Osteoblast (primary cell): ENCODE measurements around the gene HOXB9. TPM values are rescaled to one million over a fixed set of nuclear protein-coding genes. Genes with fewer than 3 reads are reported as not detected.

Experiments
- DNase-seq: peaks from one replicate; pipeline ENCODE4 v3.0.0; 2011; ENCODE audit warnings: low spot score, mixed read lengths; ENCODE audit not compliant: insufficient read length; ENCODE audit errors: missing footprints
- H2AFZ ChIP-seq: 2 replicates; pipeline ENCODE4 v1.6.0; 2011; ENCODE audit warnings: mild to moderate bottlenecking, low read length
- H3K27ac ChIP-seq: 2 replicates; pipeline ENCODE4 v1.5.1; 2011; ENCODE audit warnings: mild to moderate bottlenecking, low read depth, low read length, moderate library complexity
- H3K27me3 ChIP-seq: 2 replicates; pipeline ENCODE4 v1.6.0; 2012; ENCODE audit warnings: mild to moderate bottlenecking, control low read depth, inconsistent platforms, low read length, moderate library complexity; ENCODE audit not compliant: insufficient read depth
- H3K36me3 ChIP-seq: 2 replicates; pipeline ENCODE4 v1.5.1; 2011; ENCODE audit warnings: mild to moderate bottlenecking, low read length, control low read depth, moderate library complexity; ENCODE audit not compliant: insufficient read depth
- H3K4me1 ChIP-seq: 2 replicates; pipeline ENCODE4 v1.5.1; 2011; ENCODE audit warnings: mild to moderate bottlenecking, low read length, control low read depth, moderate library complexity; ENCODE audit not compliant: insufficient read depth
- H3K4me2 ChIP-seq: 2 replicates; pipeline ENCODE4 v1.6.0; 2011; ENCODE audit warnings: mild to moderate bottlenecking, low read length; ENCODE audit not compliant: insufficient read depth
- H3K4me3 ChIP-seq: fragments of 200-600 bp; sonication (generic); 3 replicates; pipeline ENCODE4 v1.5.1; 2012; ENCODE audit warnings: mild to moderate bottlenecking, low read length, inconsistent platforms; ENCODE audit not compliant: insufficient read depth
- H3K79me2 ChIP-seq: 2 replicates; pipeline ENCODE4 v1.6.0; 2012; ENCODE audit warnings: mild to moderate bottlenecking, low read length, control low read depth, inconsistent platforms; ENCODE audit not compliant: insufficient read depth
- H3K9me3 ChIP-seq: 2 replicates; pipeline ENCODE4 v1.5.1; 2011; ENCODE audit warnings: low read depth, low read length, control low read depth
- H4K20me1 ChIP-seq: 2 replicates; pipeline ENCODE4 v1.6.0; 2012; ENCODE audit warnings: mild to moderate bottlenecking, low read length, control low read depth; ENCODE audit not compliant: insufficient read depth
- CTCF ChIP-seq: IDR thresholded peaks from 2 replicates; pipeline ENCODE4 v1.5.1; 2011; ENCODE audit warnings: mild to moderate bottlenecking, low read depth, low read length, moderate library complexity; ENCODE audit errors: extremely low read depth
- total RNA-seq: library from RNA; depleted of rRNA; stranded (reverse); fragments of >200 nt; gene quantifications from 2 replicates; pipeline ENCODE4 v1.2.3, GENCODE V29; 2012

HOXB9 gene
- total RNA-seq, 1 donor: not detected

- Histone ChIP-seq H3K27me3 (peaks cover 100% of the 10 kb centered on the region), H2AFZ (no peak overlapping the region), H3K4me3 (no peak overlapping the region), H3K27ac (no peak overlapping the region), H3K4me1 (no peaks in the 10 kb centered on the region), H4K20me1 (peaks cover 3% of the 10 kb centered on the region), H3K79me2 (no peaks in the 10 kb centered on the region), H3K36me3 (no peaks in the 10 kb centered on the region), H3K4me2 (no peak overlapping the region), H3K9me3 (no peaks in the 10 kb centered on the region)
- TF ChIP-seq CTCF: no peak
- DNase-seq: no peak
These were observed 25.0 kb downstream of the HOXB9 start for GRCh38 chr17:48601207-48601538.

GRCh38 chr17:48600244-48601098 lies 25.7 kb downstream of the HOXB9 start:
- Histone ChIP-seq H3K4me3 (no peak overlapping the region), H3K4me2 (no peak overlapping the region), H4K20me1 (peaks cover 3% of the 10 kb centered on the region), H3K27ac (no peak overlapping the region), H2AFZ (no peak overlapping the region), H3K4me1 (no peaks in the 10 kb centered on the region), H3K27me3 (peaks cover 100% of the 10 kb centered on the region), H3K79me2 (no peaks in the 10 kb centered on the region), H3K9me3 (no peaks in the 10 kb centered on the region), H3K36me3 (no peaks in the 10 kb centered on the region)
- no peak for DNase-seq
- no peak for TF ChIP-seq CTCF

GRCh38 chr17:48599354-48599753 lies 26.8 kb downstream of the HOXB9 start:
- no peak overlapping the region for H2AFZ ChIP-seq
- H3K4me3 ChIP-seq: no peak overlapping the region
- no peaks in the 10 kb centered on the region for H3K4me1 ChIP-seq
- H3K36me3 ChIP-seq: no peaks in the 10 kb centered on the region
- no peaks in the 10 kb centered on the region for H3K9me3 ChIP-seq
- H4K20me1 ChIP-seq: peaks cover 3% of the 10 kb centered on the region
- no peak for DNase-seq
- TF ChIP-seq CTCF: no peak
- no peak overlapping the region for H3K4me2 ChIP-seq
- peaks cover 100% of the 10 kb centered on the region for H3K27me3 ChIP-seq
- H3K79me2 ChIP-seq: no peaks in the 10 kb centered on the region
- no peak overlapping the region for H3K27ac ChIP-seq

- no peak for DNase-seq
- peaks cover 100% of the 10 kb centered on the region for H3K27me3 ChIP-seq
- H3K27ac ChIP-seq: no peak overlapping the region
- no peak overlapping the region for H3K4me3 ChIP-seq
- H4K20me1 ChIP-seq: peaks cover 3% of the 10 kb centered on the region
- H3K4me1 ChIP-seq: no peaks in the 10 kb centered on the region
- H2AFZ ChIP-seq: no peak overlapping the region
- no peak for TF ChIP-seq CTCF
- H3K36me3 ChIP-seq: no peaks in the 10 kb centered on the region
- no peaks in the 10 kb centered on the region for H3K79me2 ChIP-seq
- no peaks in the 10 kb centered on the region for H3K9me3 ChIP-seq
- H3K4me2 ChIP-seq: no peak overlapping the region
These were observed 27.4 kb downstream of the HOXB9 start for GRCh38 chr17:48598736-48599135.
